NCI-H345 treated with DMSO at 0.1 percent for 48 hours (cell line): ENCODE measurements around the gene AREG.
"Not testable (repeated sequence)": the region's sequence is repeated elsewhere in the genome, so short reads cannot be mapped to it uniquely, and the experiment has no call there.

Experiments
- DNase-seq: peaks from one replicate; lab custom pipeline; 2025; ENCODE audit not compliant: unreplicated experiment; lab: John Stamatoyannopoulos, UW

AREG gene, protein sequence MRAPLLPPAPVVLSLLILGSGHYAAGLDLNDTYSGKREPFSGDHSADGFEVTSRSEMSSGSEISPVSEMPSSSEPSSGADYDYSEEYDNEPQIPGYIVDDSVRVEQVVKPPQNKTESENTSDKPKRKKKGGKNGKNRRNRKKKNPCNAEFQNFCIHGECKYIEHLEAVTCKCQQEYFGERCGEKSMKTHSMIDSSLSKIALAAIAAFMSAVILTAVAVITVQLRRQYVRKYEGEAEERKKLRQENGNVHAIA

DNA sequence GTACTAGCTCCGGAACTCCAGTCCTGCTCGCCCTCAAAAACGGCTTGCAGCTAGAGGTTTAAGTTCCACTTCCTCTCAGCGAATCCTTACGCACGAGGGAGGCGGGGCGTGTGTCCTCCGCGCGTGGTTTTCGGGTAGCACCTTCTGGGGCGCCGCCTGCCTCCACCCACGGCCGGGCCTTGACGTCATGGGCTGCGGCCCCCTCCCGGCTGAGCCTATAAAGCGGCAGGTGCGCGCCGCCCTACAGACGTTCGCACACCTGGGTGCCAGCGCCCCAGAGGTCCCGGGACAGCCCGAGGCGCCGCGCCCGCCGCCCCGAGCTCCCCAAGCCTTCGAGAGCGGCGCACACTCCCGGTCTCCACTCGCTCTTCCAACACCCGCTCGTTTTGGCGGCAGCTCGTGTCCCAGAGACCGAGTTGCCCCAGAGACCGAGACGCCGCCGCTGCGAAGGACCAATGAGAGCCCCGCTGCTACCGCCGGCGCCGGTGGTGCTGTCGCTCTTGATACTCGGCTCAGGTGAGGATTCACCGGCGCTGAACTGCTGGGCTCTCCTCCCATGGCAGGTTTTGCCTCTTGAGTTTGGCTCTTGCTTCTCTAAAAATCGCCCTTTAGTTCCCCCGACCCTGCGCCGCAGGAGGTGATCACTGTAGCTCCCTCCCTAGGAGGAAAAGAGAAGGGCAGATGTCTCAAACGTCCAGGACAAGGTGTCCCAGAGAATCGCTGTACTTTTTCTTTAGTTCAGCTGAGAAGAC lies at the start of gene AREG:
Gene AREG, plus strand, starts transcription at position 246 of the 752 bp plus-strand sequence. Its CDS starts 210 bp downstream, at position 456.
- DNase-seq, result peak; percentile 42

DNA sequence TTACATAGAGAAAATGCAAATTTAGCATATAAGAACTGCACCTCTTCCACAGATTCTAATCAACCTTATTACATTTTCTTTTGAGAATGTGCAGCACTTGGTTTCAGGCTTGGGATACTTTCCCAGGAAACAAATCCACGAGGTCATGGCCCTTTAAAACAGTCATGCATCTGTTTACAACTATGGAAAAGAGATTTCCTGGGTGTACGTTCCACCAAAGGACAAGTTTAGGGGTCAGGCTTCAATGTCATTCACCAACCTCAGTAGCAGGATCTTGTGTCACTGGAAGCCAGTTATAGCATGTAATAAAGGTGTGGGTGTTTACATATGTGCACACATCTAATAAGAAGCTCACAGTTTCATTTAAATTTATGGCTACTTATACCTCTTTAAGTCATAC lies 49.3 kb upstream of the AREG start:
- no peak for DNase-seq

DNA sequence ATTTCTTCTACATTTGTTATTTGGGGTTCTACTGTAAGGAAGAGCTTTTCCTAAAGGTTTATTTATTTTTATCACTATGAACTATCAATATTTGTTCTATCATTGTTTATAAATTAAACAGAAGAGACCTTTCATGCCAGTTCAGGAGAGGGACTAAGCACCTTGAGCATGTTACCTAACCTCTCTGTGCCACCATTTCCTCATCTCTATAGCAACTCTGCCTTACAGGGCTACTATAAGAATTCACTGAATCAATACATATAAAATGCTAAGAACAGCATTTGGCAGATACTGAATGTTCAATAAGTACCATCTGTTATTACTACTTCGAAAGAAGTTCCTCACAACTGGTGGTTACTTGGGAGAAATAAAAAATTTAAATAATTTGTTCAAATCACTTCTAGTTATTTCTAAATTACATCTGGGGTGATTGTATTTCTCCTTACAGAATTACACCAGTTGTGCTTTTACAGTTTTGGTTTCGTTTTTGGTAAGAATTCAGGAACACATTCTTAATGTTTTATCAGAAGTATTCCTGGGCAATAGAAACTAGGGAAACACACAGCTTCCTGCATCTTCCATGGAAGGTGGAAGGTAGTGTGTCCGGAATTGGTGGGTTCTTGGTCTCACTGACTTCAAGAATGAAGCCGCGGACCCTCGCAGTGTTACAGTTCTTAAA lies 47.0 kb upstream of the AREG start:
- no peak for DNase-seq

DNA sequence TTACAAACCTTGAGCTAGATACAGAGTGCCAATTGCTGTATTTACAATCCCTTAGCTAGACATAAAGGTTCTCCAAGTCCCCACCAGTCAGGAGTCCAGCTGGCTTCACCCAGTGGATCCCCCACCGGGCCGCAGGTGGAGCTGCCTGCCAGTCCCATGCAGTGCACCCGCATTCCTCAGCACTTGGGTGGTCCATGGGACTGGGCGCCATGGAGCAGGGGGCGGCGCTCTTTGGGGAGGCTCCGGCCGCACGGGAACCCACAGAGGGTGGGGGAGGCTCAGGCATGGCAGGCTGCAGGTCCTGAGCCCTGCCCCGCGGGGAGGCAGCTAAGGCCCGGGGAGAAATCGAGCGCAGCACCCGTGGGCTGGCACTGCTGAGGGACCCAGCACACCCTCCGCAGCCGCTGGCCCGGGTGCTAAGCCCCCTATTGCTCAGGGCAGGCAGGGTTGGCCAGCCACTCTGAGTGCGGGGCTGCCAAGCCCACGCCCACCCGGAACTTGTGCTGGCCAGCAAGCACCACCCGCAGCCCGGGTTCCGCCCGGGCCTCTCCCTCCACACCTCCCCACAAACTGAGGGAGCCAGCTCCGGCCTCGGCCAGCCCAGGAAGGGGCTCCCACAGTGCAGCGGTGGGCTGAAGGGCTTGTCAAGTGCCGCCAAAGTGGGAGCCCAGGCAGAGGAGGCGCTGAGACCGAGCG lies 45.9 kb upstream of the AREG start:
- DNase-seq, result not testable (repeated sequence)

DNA sequence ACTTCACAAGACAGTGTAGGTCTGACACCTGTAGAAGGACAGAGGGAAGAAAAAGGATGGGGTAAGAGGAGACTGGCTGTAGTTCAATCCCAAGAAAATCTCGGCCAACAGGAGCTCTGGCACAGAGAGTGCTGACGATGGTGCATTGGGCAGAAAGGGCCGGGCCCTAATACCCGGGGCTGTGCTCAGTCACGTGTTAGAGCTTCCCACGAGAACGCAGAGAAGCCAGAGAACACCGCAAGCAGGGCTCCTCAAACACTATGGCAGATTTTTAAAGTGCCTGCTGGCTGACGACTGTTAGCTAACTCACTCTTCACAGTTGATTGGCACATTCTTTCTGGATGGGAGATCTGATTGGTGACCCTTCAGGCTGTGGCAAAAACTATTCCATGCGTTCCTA lies 44.5 kb upstream of the AREG start:
- no peak for DNase-seq

DNA sequence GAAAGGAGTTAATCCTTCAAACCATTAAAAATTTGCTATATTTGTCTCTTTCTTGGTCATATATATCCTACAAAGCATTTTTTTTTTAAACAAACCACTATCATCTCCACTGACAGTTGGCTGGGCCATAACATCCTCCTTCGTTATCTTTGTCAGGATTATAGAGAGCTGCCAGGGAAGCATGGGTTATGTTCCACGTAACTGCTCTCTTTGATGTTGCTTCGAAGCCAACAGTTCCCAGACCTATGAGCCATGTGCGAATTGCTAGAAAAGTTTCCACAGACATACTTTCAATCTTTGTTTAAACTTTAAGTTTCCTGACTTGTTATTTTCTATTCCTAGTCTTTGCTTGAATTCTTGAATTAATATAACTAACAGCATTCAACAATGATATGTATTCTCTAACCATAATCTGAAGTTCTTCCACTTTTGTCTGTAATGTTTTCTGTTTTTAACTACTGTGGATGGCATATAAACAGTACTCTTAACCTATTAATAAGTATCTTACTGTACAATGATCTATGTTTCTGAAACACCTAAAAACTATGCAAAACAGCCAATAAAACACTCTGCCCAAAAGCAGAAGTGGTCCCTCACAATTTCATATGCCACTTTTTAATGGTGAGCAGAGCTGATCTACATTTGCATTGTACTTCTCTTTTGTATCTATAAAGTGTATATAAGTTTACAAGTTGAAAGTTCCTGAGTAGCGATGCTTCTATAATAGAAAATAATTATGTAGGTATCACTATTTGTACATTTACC lies 42.1 kb upstream of the AREG start:
- DNase-seq, result no peak

DNA sequence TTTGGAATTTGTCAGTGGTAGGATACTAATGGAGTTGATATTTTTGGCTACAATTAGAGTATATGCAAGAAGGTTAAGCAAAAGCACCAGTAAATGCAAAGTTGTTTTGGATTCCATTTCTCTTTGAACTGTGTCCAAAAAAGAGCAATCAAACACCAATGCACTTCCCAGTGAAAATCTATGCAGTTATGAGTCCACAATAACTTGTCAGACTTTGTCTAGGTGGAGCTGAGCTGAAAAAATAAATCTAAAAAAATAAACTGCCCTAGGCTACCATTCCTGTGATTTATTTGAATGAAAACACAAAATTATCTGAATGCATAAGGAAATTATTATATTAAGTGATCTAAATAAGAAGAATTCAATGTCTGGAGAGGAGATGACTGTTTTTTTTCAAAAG lies 37.0 kb upstream of the AREG start:
- no peak for DNase-seq

DNA sequence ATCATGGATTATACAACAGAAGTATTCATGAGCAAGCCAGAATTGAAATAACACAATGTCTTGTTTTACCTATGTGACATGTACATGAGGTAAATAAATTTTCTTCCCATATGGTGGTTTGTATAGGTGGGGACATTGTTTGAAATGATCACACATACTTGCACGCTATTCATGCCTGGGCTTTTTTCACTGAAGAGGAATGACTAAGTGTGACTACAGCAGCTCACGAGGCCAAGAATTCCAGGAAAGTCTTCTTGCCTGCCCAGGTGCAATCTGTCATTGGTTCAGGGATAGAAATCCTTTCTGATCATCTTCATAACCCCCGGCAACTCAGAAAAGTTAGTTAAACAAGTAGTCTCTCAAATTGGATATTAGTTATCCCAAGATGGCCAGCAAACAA lies 36.3 kb upstream of the AREG start:
- no peak for DNase-seq

DNA sequence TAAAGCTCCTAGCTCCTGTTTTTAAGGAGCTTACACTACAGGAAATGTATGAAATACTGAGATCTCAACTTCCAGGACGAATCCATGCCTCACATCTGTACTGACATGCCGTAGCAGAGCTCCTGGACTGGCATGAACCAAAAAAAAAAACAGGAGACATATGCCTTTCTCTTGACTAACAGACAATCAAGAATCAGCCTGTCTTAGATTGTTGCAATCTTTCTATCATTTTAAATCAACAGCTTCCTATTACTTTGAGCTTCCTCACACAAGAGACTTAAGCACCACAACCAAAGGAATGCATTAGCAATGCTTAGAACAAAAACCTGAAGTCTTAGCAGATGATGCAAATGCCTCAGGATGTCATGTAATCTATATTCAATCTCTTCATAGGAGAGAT lies 34.7 kb upstream of the AREG start:
- no peak for DNase-seq

DNA sequence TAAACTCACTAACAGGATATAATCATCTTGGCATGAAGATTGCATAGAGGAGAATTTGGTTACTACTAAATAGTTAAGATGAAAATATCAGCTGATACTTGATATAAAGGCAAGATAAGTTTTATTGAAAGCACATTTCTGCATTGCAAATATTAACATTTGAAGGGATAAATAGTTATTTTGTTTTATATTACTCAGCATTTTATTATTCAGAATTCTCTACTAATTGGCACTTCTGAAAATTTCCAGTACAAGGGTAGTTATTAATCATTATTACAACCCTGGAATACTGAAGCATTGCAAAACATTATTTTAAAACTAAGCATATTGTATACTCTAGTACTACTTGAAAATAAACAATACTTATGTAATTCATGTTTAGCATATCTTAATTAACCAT lies 32.7 kb upstream of the AREG start:
- no peak for DNase-seq

DNA sequence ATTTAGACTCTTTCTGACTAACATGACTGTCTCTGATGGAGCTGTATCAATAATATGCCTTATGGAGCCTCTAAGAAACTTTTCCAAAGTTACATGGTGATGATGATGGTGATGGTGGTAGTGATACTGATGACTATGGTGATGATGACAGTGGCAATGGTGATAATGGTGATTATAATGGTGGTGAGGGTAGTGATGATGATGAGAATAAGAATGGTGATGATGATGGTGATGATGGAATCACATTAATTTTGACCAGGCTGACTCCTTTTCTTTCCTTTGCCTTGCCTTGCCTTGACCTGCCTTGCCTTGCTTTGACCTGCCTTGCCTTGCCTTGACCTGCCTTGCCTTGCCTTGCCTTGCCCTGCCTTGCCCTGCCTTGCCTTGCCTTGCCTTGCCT lies 31.7 kb upstream of the AREG start:
- no peak for DNase-seq

DNA sequence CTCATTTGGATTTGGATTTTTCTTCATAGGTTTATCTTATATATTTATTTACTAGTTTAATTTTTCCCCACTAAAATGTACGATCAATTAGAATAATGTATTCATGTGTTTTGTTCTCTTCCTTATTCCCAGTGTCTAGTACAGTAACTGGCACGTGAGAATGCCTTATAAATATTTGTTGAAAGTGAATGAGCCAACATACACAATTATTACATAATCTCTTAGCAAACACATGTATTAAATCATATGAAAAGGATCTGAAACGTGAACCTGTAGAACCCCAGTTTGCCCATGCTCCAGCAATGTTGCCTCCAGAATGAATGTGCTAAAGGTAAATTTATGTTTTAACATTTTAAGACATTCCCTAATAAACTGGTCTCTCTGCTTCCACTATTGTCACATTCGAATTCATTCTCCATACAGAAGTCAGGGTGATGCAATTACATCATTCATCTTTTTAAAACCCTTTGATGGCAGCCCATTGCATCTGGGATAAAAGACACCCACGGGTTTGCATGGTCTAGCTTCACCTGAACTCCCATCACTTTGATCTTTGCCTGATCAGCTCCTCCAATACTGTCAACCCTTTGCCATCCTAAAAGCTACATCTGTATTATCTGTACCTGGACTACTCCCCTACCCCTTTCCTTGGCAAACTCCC lies 30.7 kb upstream of the AREG start:
- no peak for DNase-seq

DNA sequence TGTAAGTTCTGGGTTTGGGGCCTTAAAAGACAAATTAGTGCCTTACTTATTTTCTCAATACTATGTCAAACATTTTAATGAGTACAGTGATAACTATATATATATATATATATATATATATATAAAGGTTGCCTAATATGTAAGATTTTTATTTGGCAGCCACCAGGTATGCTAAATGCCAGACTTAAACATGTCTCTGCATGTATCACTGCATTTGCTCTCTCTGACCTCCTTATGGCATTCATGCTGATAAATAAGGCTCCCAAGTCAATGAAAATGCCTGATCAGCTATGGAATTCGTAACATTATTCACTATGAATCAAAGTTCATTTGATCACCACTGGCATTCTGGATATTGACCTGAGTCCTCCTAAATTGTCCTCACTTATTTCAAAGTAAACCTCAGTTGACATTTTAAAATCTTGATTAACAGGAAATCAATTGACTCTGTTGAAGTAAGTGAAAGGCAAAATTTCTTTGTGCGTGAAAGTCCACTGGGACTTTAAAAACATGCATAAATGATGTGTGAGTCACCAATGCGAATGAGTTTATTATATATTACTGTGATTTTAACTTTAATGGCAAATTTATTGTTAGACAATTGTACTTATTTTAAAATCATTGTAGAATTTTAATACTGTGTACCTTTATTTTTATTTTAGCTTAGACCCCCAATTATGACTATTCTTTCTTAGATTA lies 29.2 kb upstream of the AREG start:
- no peak for DNase-seq

DNA sequence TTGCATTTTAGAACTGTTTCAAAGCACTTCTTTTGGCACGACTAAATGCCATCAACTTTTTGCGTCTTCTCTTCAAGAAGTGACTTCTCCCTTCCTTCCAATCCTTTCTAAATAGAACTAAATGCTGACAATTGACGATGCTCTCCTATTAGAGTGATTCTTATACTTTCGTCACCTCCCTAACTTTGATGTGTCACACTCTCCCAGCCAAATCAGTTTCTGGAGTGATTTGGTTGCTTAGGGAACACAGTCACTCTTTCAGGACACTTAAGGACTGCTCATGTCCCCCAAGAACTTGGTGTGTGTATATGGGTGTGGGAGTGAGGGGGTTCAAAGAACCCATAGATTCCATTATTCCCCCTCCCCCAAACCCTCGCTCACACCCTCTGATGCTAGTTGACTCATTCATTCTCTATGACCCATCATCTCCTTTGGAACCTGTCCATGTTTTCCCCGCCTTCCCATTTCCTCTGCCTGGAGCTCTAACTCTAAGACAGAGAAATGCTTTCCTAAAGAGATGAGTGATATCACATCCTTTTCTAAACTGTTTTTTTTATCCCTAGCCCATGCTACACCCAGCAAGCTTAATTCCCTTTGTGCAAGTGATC lies 26.8 kb upstream of the AREG start:
- DNase-seq, result no peak

DNA sequence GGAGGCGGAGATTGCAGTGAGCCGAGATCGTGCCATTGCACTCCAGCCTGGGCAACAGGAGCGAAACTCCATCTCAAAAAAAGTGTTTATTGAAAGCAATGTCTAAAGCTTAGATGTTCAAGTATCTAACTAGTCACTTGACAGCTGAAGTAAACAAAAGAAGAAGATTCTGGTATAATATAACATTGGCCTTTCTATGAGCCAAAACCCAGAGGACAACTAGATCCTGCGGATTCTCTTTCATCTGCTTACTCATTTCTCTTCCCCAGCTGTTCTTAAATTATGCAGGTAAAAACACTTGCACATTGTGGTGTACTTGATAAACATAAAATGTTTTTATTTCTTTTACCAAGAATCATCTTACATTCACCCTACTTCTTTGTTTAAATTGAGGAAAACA lies 24.1 kb upstream of the AREG start:
- no peak for DNase-seq

DNA sequence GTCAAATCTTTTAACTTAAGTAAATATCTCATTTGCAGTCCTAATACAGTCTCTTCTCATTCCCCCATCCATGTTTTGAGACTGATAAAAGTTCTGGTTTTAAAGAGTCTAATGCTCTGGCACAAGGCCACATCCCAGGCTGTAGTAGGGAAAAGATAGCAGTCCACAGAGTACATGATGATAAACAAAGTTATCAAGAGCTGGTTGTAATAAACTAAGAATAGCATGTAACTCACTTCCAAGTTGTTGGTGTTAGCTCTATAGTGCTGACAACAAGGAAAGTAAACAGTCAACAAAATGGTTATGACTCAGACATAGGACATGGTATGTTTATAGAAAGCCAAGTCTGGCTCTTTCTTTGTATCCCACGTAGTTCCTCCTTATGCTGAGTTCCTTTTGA lies 21.8 kb upstream of the AREG start:
- no peak for DNase-seq

DNA sequence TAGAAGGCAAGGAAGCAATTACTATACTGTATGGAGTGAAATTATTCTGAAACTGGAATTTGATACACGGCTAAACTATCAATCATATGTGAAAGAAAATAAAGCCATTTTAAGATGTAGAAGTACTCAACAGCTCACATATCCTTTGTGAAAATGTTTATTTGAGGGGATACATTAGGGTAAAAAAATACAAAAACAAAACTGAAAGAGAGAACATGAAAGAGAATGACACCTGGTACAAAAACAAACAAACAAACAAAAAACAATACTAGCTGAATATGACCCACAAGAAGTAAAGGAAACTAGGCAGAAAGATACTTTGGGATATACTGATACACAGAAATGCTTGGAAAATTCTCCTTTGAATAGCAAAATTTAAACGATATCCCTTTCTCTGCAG lies 20.8 kb upstream of the AREG start:
- no peak for DNase-seq

DNA sequence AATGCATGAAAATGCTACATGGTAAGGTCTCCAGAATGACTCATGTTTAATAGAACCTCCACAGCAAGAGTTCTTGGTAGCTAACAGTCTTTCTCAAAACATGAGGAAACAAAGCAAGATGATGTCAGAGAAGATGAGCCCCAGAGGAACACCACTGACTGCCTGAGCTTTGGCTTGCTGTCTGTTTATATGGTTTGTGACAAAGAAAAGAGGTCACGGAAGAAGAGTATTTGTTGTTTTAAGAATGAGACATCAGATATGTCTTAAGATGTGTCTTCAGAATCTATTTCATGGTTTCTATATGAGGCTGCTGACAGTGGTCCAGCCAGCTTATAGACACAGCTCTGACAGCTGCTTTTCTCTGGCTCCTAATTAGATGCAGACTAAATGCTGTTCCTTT lies 18.8 kb upstream of the AREG start:
- no peak for DNase-seq

DNA sequence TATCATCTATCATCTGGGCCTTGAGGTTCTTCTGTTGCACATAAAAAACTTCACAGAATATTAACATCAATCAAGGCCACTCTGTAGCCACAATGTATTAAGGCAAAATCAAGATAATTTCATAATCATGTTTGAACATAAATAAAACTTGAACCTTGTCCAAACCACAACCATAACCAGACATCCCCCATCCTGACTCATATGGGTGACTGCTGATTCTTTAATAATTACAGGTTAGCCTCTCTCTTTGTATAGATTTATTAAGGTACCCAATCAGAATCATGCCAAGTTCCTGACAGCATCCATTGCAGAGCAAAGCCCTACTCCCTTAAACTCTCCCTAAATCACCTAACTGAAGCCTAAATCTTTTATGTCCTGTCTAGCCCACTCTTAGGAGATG lies 16.7 kb upstream of the AREG start:
- DNase-seq, result no peak
